Liver (tissue), 9 donors: ENCODE data around the gene HBG1. TPM values are rescaled to one million over a fixed set of nuclear protein-coding genes. Genes with fewer than 3 reads are reported as not detected.

Source experiments
- DNase-seq: peaks from one replicate; pipeline ENCODE4 v3.0.0-alpha.2; 2017; ENCODE audit warnings: low spot score
- H3K27ac ChIP-seq, 2 donors: one replicate each; pipeline ENCODE4 v1.7.0; 2013; ENCODE audit warnings: inconsistent platforms in 2 of 2, low read length in 2 of 2, control low read depth in 1 of 2, low read depth in 1 of 2, mild to moderate bottlenecking in 1 of 2
- H3K27me3 ChIP-seq, 4 donors: one replicate each; pipeline versions ENCODE4 v1.6.1 to v1.7.0; 2013; ENCODE audit warnings: low read length in 3 of 4, inconsistent platforms in 1 of 4, mild to moderate bottlenecking in 1 of 4, moderate library complexity in 1 of 4; ENCODE audit not compliant: control insufficient read depth in 4 of 4, insufficient read depth in 4 of 4
- H3K36me3 ChIP-seq, 4 donors: one replicate each; pipeline versions ENCODE4 v1.6.1 to v1.7.0; 2013; ENCODE audit warnings: low read length in 3 of 4, mild to moderate bottlenecking in 3 of 4, low read depth in 1 of 4, moderate library complexity in 1 of 4; ENCODE audit not compliant: control insufficient read depth in 4 of 4, insufficient read depth in 3 of 4
- H3K4me1 ChIP-seq, 4 donors: one replicate each; pipeline versions ENCODE4 v1.6.1 to v1.7.0; 2013; ENCODE audit warnings: low read length in 3 of 4, mild to moderate bottlenecking in 3 of 4, moderate library complexity in 1 of 4; ENCODE audit not compliant: control insufficient read depth in 4 of 4, insufficient read depth in 4 of 4
- H3K4me3 ChIP-seq, 3 donors: one replicate each; pipeline versions ENCODE4 v1.6.1 to v1.7.0; 2013; ENCODE audit warnings: low read length in 3 of 3, control low read depth in 1 of 3, low read depth in 1 of 3, mild to moderate bottlenecking in 1 of 3
- H3K9ac ChIP-seq, 2 donors: one replicate each; pipeline ENCODE4 v1.7.0; 2013; ENCODE audit warnings: low read length in 2 of 2, mild to moderate bottlenecking in 2 of 2, moderate library complexity in 2 of 2, control low read depth in 1 of 2, low read depth in 1 of 2
- H3K9me3 ChIP-seq, 4 donors: one replicate each; pipeline versions ENCODE4 v1.6.1 to v1.7.0; 2013; ENCODE audit warnings: low read length in 3 of 4; ENCODE audit not compliant: control insufficient read depth in 4 of 4
- CTCF ChIP-seq: fragments of 150-350 bp; IDR thresholded peaks from 2 replicates; pipeline ENCODE4 v1.5.1; 2017; ENCODE audit warnings: improper control_type of control experiment, low read depth, low read length; ENCODE audit not compliant: missing input control
- EGR1 ChIP-seq, 2 donors: IDR thresholded peaks; 2 replicates each; pipeline ENCODE4 v1.6.1; 2016 to 2018; ENCODE audit warnings: antibody characterized with exemption in 2 of 2, low read depth in 2 of 2
- FOXA1 ChIP-seq: IDR thresholded peaks from 2 replicates; pipeline ENCODE4 v1.6.1; 2016; ENCODE audit warnings: antibody characterized with exemption
- FOXA2 ChIP-seq: IDR thresholded peaks from 2 replicates; pipeline ENCODE4 v1.6.1; 2016; ENCODE audit warnings: antibody characterized with exemption
- HNF4G ChIP-seq: IDR thresholded peaks from 2 replicates; pipeline ENCODE4 v1.6.1; 2016; ENCODE audit warnings: antibody characterized with exemption
- JUND ChIP-seq, 2 donors: IDR thresholded peaks; 2 replicates each; pipeline ENCODE4 v1.6.1; 2016; ENCODE audit warnings: antibody characterized with exemption in 2 of 2
- NR2F2 ChIP-seq: IDR thresholded peaks from 2 replicates; pipeline ENCODE4 v1.6.1; 2016; ENCODE audit warnings: antibody characterized with exemption
- REST ChIP-seq: IDR thresholded peaks from 2 replicates; pipeline ENCODE4 v1.6.1; 2016; ENCODE audit warnings: antibody characterized with exemption, mild to moderate bottlenecking
- RXRA ChIP-seq, 2 donors: IDR thresholded peaks; 2 replicates each; pipeline ENCODE4 v1.6.1; 2017 to 2018; ENCODE audit warnings: antibody characterized with exemption in 2 of 2, mild to moderate bottlenecking in 1 of 2
- SP1 ChIP-seq: IDR thresholded peaks from 2 replicates; pipeline ENCODE4 v1.6.1; 2018; ENCODE audit warnings: antibody characterized with exemption, mild to moderate bottlenecking
- TAF1 ChIP-seq: conservative IDR thresholded peaks from 2 replicates; pipeline ENCODE4 v1.6.1; 2016; ENCODE audit warnings: antibody characterized with exemption, mild to moderate bottlenecking
- ZBTB33 ChIP-seq: IDR thresholded peaks from 2 replicates; pipeline ENCODE4 v1.6.1; 2016; ENCODE audit warnings: antibody characterized with exemption
- WGBS: extraction: QIAGEN DNeasy Blood & Tissue Kit; methylation state at CpG from one replicate; pipeline ENCODE4 v1.1.7; 2013; 5-methylcytosine and 5-hydroxymethylcytosine counted together
- polyA plus RNA-seq, 2 donors: library from polyadenylated mRNA; stranded (reverse) in 1 of 2; unstranded in 1 of 2; fragments of 200-250 nt in 1 of 2; fragments of >200 nt in 1 of 2; fragmentation: Nextera tagmentation in 1 of 2; extraction: Ambion mirVana in 1 of 2; gene quantifications; one replicate each; pipeline versions ENCODE4 v1.2.1 to v1.2.3, GENCODE V29; 2013 to 2015
- total RNA-seq, 2 donors: library from RNA; depleted of rRNA; stranded (reverse); fragments of >200 nt; gene quantifications; one replicate each; pipeline ENCODE4 v1.2.3, GENCODE V29; 2014
- donor health status: healthy.
- donor health status: healthy.
- donor health status: healthy.
- donor health status: healthy.
- donor health status: healthy.

The HBG1 gene
- total and polyA plus RNA-seq, 4 donors, result 75.1 TPM; not detected in 3

- TF ChIP-seq ZBTB33 (no peak), CTCF (no peak), JUND (IDR thresholded peaks at IDR 0.05) (no peak), FOXA1 (no peak), TAF1 (no peak), NR2F2 (no peak), FOXA2 (no peak)
These were observed 7.4 kb downstream of the HBG1 start (continued) for GRCh38 chr11:5242208-5242607.

GRCh38 chr11:5241458-5241857, 8.2 kb downstream of the HBG1 start:
- WGBS, result 55% methylated on average over 3 of the region's 3 CpGs
- TF ChIP-seq ZBTB33 (no peak), EGR1 (IDR thresholded peaks at IDR 0.05; ENCODE audit: low read depth in 2 of 2) (no peak), REST (no peak), RXRA (IDR thresholded peaks at IDR 0.05) (no peak), CTCF (no peak), NR2F2 (no peak), FOXA1 (no peak), HNF4G (no peak), JUND (IDR thresholded peaks at IDR 0.05) (no peak), SP1 (no peak), FOXA2 (no peak)

More at GRCh38 chr11:5241458-5241857, 8.2 kb downstream of the HBG1 start:
- no peak for DNase-seq
- no peaks in the 10 kb centered on the region for H3K36me3 ChIP-seq
- H3K9me3 ChIP-seq, result peaks cover 0 to 2% (median 0%) of the 10 kb centered on the region in 4 donors
- H3K4me1 ChIP-seq, result no peaks in the 10 kb centered on the region
- no peak overlapping the region for H3K27ac ChIP-seq
- H3K27me3 ChIP-seq, result peaks cover 0 to 3% (median 0%) of the 10 kb centered on the region in 4 donors
- no peak overlapping the region for H3K9ac ChIP-seq
- no peak overlapping the region for H3K4me3 ChIP-seq
